Dedifferentiated amniotic fluid mesenchymal stem cell (primary cell): ENCODE data around the gene BRINP2.

ENCODE experiments used
- DNase-seq: peaks from one replicate; pipeline ENCODE4 v3.0.0-alpha.2; 2016; ENCODE audit errors: extremely low spot score

Gene BRINP2

GRCh38 chr1:177219554-177220458, 49.0 kb downstream of the BRINP2 start:
- DNase-seq = no peak

GRCh38 chr1:177223359-177223758, 52.6 kb downstream of the BRINP2 start:
- no peak for DNase-seq

- DNase-seq = no peak
Measured at GRCh38 chr1:177227978-177228692, 57.4 kb downstream of the BRINP2 start.

GRCh38 chr1:177228693-177229065, 57.9 kb downstream of the BRINP2 start:
- DNase-seq = no peak

GRCh38 chr1:177229781-177230180, 59.0 kb downstream of the BRINP2 start:
- no peak for DNase-seq

GRCh38 chr1:177230228-177231016, 59.7 kb downstream of the BRINP2 start:
- DNase-seq = no peak

- DNase-seq = no peak
Measured at GRCh38 chr1:177235350-177235749, 64.6 kb downstream of the BRINP2 start.

- no peak for DNase-seq
Measured at GRCh38 chr1:177236962-177237361, 66.2 kb downstream of the BRINP2 start.

GRCh38 chr1:177238967-177239366, 68.2 kb downstream of the BRINP2 start:
- DNase-seq = no peak

- DNase-seq = no peak
Measured at GRCh38 chr1:177239792-177240191, 69.0 kb downstream of the BRINP2 start.

GRCh38 chr1:177243773-177244172, 73.0 kb downstream of the BRINP2 start:
- DNase-seq = no peak

GRCh38 chr1:177246710-177247580, 76.2 kb downstream of the BRINP2 start:
- no peak for DNase-seq

GRCh38 chr1:177247623-177248176, 76.9 kb downstream of the BRINP2 start:
- no peak for DNase-seq

GRCh38 chr1:177248258-177248657, 77.5 kb downstream of the BRINP2 start:
- no peak for DNase-seq

GRCh38 chr1:177249231-177249630, 78.5 kb downstream of the BRINP2 start:
- DNase-seq = no peak

GRCh38 chr1:177252877-177253276, 82.1 kb downstream of the BRINP2 start:
- no peak for DNase-seq

- no peak for DNase-seq
Measured at GRCh38 chr1:177255411-177255810, 84.7 kb downstream of the BRINP2 start.

- DNase-seq = no peak
Measured at GRCh38 chr1:177256153-177257075, 85.7 kb downstream of the BRINP2 start.

GRCh38 chr1:177257128-177257527, 86.4 kb downstream of the BRINP2 start:
- no peak for DNase-seq

- no peak for DNase-seq
Measured at GRCh38 chr1:177257576-177257975, 86.8 kb downstream of the BRINP2 start.
